Stimulated activated CD4-positive, alpha-beta T cell treated with anti-CD3 and anti-CD28 coated beads, Interleukin-15, amount 100 ng/mL, for 1 hour (primary cell): Measurements from ENCODE around the gene NAA60.
"Not testable (repeated sequence)": the region's sequence is repeated elsewhere in the genome, so short reads cannot be mapped to it uniquely, and the experiment has no call there.

Experiments
- DNase-seq, 2 donors: peaks; one replicate each; pipeline ENCODE4 v3.0.0-alpha.2; 2020; ENCODE audit warnings: low read depth in 1 of 2, low spot score in 1 of 2

The NAA60 gene

DNA sequence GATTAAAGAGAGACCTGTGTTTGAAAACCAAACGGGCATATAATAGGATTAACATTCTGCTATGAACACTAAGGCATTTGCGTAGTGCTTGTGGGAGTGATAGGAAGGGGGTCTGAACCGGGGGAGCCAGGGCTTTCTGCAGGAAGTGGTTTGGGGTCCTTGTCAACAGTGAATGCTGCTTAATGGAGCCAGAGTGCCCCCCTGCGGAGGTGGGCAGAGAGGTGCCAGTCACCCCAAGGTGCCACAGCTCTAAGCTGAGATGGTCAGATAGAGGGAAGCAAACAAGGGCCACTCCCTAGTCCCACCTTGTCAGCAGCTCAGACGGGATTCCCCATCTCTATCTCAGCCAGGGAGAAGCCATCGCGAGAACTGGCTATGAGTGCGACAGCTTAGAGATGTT is 17.7 kb downstream of the NAA60 start:
- no peak for DNase-seq

DNA sequence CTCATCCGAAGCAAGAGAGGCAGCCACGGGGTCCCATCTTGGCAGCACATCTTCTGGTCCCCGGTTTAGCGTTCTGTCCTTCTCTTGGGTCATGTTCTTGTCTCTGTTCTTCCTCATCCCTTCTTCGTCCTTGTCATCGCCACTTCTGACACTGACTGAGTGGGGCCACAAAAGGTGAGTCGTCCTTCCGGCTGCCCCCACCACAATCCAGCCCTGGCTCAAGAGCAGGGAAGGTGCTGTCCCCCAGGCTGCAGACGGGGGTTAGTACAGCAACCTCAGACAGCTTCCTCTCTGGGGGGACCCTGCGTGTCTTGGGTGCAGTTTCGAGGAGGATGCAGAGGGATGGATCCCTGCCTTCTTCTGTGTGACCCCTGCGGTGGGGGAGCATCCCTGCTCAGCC is 21.8 kb downstream of the NAA60 start:
- DNase-seq: no peak

DNA sequence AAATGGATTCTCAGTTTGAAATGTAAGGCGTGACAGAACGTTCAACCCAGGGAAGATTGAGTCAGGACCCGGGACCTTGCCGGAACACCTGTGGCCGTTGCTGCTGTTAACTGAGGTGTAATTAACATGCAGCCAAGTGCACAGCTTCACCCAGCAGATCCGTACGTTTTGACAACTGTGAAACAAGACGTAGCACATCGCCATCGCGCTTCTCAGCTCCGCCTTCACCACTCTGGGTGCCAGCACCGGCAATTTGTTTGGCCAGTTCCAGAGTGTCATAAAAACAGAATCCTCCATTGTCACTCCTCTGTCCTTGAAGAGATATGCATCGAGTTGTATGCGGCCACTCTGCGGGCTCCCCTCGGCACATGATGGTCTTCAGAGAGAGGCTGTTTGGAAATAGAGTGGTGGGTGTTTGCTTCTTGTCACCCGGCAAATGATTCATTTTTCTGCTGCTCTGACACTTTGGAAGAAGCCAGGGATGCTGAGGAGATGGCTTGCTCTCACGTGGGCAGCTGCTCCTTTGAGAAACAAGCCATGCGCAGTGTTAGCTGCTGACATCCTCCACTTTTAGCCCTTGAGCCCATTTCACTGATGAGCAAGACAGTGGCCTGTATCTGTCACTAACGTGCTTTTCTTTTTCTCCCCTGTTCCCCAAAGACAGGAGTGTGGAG is 22.6 kb downstream of the NAA60 start:
- DNase-seq: no peak

DNA sequence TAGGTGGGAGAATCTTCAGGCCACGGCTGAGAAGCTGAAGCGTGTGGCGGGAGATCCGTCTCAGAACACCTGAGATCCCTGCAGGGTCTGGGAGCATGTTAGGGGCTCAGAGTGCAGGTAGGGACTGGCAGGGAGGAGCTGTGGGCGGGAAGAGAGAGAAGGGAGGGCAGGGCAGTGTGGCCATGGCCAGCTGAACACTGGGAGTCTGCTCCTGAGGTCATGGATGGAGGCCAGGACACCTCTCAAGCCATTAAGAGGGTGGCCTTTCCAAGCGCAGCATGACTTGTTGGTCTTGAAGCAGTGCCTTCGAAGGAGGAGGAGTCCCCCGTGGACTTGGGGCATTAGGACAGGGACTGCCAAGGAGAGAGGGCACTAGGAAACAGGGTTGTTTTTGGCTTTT is 23.7 kb downstream of the NAA60 start:
- DNase-seq: no peak

DNA sequence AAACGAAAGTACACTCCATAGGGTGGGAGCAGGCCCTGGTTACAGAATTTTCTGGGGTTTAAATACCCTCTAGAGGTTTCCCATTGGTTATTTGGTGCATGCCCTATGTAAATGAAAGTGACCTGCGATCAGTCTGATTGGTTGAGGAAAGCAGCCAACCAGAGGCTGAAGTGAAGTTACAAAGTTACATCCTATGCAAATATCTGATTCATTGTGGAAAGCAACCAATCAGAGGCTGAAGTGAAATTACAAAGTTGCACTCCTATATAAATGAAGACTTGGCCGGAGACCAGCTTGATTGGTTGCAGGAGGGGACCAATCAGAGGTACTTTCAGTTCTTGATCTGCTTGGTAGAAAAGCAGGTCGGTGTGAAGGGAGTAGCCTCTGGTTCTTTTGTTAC is 24.4 kb downstream of the NAA60 start:
- no peak for DNase-seq

DNA sequence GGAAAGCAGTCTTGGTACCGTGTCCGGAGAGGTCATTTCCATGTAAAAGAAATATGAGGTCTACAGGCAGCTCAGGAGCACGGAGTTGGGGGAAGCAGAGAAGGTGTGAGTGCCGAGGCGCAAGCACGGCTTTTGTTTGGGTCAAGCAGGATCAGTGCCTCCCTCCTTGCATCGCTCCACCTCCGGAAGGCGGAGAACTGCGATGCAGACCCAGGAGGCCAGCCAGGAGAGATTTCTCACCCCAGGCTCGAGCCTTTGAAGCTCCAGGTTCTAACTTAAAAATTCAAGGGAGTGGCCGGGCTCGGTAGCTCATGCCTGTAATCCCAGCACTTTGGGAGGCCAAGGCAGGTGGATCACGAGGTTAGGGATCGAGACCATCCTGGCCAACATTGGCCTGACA is 25.0 kb downstream of the NAA60 start:
- no peak for DNase-seq

DNA sequence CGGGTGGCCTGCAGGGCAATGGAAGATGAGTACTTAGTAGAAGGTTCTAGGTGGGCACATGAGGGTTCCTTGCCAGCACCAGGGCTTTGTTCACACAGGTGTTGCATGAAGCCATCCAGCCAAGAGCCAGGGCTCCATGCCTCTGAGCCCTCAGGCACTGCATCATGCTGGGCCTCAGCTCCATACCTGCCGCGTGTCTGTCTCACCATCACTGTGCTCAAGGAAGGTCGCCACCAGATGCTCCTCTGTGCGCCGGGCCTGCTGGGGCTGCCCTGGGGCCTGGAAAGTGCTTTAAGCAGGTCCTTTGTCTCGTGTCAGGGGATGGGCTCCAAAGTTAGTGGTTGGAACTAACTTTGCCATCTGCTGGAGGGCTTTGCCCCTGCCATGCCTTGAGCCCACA is 26.3 kb downstream of the NAA60 start:
- DNase-seq: no peak

DNA sequence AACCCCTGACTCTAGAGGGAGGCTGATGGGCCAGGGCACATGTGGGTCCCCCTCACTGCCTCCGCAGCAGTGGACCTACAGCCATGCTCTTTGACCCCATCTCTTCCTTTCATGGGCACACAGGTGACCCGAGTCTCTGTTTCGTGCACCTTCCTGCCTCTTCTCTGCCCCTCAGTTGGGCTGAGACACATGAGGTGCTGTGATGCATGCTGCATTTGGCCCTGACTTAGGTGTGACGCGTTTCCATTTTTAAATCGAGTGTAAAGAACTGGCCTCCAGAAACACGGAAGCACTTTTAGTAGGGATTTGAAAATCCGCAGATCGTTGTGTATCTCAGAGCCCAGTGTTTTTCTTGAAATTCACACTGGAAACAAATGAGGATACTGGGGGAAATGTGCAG is 27.2 kb downstream of the NAA60 start:
- no peak for DNase-seq

DNA sequence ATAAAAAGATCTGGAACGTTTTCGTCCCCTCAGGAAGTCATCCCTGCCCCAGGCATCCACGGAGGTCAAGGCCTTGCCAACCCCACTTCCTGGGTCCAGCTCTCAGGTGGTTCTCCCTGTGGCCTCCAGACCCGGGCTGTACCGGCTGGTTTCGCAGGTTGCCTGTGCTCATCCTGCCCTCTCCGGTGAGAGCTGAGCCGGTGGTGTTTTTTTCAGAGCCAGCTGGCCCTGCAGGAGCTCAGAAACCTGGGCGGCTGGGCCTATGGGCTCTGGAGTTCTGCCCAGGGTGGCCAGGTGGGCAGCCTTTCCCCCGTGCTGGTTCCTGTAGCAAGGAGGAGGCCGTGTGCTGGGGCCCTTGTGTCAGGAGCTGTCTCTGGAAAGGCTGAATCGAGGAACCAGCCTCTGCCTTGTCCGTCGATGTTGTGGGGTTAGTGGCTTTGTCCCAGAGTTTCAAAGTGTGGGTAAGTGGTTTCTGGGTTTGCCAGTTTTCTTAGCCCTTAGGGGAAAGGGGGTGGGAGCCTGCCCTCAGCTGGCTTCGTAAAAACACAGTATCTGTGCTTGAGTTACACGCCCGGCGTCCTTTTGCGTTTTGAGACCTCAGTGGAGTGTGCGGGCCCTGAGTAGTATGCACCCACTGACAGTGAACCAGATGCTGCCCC is 28.2 kb downstream of the NAA60 start:
- no peak for DNase-seq

DNA sequence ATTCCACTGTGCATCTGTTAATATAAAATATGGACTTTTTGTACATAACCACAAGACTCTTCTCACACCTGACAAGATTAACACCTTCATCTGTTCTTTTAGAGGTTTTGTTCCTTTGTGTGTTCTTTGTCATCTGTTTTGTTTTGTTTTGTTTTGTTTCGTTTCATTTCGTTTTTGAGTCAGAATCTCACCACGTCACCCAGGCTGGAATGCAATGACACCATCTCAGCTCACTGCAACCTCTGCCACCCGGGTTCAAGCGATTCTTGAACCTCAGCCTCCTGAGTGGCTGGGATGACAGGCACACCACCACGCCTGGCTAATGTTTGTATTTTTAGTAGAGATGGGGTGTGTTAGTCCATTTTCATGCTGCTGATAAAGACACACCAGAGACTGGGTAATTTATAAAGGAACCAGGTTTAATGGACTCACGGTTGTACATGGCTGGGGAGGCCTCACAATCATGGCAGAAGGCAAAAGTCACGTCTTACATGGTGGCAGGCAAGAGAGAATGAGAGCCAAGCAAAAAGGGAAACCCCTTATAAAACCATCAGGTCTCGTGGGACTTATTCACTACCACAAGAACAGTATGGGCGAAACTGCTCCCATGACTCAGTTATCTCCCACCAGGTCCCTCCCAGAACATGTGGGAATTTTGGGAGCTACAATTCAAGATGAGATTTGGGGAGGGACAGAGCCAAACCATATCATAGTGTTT is 29.6 kb downstream of the NAA60 start:
- DNase-seq: no peak

DNA sequence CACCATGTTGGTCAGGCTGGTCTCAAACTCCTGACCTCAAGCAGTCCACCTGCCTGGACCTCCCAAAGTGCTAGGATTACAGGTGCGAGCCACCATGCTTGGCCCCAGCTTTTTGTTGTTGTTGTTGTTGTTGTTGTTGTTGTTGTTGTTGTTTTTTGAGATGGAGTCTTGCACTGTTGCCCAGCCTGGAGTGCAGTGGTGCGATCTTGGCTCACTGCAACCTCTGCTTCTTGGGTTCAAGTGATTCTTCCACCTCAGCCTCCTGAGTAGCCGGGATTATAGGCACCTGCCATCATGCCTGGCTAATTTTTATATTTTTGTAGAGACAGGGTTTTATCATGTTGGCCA is 30.1 kb downstream of the NAA60 start:
- DNase-seq: not testable (repeated sequence)

DNA sequence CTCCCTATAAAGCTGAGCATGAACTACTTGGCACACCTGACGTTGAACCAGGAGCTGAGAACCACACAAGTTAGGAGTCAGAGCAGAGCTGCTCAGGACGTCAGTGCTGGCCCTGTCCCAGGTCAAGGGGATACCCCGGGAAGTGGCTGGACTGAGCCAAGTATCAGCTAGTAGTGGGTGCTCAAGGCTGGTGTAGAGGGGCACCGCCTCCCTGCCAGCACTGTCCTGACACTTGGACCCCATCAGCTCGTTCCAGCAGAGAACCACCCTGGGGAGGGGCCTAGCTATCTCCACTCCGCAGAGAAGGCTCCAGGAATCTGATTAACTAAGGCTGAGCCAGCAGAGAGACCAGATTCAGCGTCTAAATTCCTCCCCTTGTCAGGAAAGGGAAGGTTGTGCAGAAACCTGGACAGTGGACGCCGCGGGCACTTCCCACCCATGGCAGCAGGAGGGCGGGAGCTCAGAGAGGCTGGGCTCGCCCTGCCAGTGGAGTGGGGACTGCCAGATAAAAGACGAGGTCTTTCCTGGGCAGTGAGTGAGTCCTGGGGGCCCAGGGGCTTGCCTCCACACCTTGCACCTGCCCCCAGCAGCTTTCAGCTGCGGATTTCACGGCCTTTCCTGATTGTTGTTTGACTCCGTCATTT is 30.8 kb downstream of the NAA60 start:
- no peak for DNase-seq

DNA sequence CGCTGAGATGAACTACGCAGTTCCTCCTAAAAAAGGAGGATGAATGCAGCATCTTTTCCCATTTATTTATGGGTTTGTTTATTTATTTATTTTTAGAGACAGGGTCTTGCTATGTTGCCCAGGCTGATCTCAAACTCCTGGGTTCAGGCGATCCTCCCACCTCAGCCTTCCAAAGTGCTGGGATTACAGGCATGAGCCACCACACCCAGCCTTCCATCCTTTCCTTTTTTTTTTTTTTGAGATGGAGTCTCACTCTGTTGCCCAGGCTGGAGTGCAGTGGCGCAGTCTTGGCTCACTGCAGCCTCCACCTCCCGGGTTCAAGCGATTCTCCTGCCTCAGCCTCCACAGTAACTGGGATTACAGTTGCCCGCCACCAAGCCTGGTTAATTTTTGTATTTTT is 31.4 kb downstream of the NAA60 start:
- DNase-seq: not testable (repeated sequence)

DNA sequence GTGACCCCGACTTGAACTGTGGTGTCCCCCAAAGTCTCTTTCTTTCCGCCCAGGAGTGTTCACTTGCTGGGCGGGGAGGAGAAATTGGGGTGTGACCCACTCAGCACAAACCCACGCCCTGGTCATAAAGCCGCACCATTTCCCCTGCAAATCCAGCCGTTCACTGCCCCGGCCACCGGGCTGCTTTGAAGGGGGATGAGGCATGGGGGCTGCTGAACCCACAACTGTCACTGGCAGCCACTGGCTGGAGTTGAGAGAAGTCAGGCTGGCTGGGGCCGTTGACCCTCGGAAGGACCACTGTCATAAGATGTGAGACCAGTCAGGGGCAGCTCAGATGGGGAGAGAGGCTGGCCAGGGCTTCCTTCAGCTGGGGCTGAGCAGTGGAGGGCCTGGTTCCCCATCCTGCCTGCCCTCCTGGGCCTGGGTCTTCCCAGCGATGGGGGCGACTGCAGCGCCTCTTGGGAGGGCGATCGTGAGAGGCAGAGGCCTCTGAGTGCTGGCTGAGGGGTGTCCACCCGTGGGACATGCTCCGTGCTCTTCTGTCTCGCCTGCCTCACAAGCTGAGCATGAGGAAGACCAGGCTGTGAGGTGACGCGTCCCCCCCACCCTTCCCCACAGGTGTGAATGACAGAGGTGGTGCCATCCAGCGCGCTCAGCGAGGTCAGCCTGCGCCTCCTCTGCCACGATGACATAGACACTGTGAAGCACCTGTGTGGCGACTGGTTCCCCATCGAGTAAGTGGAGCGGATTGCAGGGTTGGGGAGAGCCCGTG is 32.3 kb downstream of the NAA60 start:
- no peak for DNase-seq

DNA sequence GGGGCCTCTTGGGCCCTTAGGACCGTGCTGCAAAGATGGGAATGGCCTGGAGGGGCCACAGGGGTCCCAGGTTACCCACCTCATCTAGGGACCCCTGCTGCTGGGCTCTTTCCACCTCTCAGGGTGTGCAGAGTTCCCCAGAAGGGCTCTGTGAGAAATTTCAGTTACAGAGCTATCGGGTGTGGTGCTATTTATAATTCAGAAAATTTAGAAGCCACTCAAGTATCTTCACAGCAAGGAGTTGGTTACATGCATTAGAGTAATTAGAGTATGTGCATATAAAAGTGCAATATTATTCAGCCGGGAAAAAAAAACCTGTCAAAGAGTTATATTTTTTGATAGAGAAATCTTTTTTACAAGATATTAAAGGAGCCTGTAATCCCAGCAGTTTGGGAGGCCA is 32.9 kb downstream of the NAA60 start:
- no peak for DNase-seq

DNA sequence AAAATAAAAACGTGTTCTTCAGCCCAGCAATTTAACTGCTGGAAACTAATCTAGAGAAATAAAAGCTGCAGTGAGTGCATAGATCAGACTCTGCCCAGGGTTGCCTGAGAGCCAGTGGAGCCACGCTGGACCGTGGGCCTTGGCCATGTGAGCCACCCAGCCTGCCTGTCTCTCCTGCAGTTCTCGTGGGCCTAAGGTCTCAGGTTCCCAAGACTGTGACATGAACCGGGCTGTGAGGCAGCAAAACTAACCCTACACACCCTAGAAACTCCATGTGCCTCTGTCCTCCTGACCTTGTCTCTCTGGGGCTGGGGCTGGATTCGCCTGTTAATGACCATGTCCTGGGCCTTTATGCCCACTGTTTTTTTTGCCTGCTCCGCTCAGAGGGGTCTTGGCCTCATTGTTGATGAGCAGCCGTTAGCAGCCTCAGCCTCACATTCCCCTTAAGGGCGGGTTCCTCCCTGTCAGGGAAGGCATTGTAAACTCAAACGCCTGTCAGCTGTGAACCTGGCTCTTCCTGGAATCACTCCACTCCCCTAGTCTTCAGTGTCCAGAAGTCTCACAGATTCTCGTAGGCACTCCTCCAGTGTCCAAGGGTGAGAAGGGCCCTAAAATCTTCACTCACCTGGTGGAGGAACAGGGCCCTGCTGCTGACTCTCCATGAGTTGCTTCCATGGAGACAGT is 34.9 kb downstream of the NAA60 start:
- DNase-seq: no peak

DNA sequence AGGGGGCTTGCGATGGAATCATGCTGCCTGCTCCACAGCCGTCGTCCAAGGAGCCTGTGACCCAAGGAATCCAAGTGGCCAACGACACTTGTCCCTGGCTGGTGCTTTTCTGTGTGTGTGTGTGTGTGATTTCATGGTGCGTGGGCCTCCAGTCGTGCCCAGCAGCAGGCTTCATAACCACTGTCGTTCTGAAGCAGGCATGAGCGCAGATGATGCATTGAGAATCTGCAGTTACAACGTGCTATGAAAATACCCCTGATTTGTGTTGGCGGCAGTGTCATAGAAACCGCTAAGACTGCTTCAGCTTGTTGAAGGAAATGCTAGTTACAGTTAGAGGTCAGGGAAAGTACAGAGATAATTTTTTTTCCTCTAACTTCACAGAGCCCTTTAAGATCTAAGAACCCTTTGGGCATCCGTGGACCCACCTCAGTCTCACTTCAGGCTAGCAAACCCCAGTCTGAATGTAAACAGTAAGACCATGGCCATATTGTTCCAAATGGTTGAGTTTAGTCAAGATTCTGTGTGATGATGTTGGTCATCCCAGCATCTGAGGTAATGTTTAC is 36.3 kb downstream of the NAA60 start:
- DNase-seq: no peak

DNA sequence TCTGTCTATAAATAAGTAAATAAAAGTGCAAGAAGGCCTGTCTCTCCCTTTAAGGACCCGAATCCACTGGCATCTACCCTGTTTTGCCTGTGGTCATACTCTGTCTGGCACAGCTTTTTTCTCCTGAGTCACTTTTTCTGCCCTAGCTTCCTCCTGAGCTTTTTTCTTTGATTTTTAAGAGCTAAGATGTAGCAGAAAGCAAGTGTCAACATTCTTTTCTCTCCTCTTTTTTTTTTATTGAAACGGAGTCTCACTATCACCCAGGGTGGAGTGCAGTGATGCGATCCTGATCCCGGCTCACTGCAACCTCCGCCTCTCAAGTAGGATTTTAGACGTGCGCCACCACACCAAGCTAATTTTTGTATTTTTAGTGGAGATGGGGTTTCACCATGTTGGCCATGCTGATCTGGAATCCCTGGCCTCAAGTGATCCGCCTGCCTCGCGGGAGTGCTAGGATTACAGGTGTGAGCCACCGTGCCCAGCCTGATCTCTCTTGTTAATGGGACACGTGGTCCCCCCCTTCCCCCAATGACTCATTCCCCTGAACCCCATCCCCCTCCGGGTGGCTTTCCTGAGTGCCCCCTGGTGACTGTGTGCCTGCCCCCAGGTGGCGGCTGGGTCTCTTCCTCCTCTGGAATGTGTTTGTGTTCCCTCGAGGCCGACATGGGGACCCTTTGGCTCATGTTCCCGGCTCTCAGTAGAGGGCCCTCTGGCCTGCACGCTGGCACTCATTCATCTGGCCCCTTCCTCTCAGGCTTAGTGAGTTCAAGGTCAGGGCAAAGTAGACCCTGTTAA is 37.6 kb downstream of the NAA60 start:
- no peak for DNase-seq
